ENCODE results near the gene SRGAP2C.
"Not testable (repeated sequence)": the region's sequence is repeated elsewhere in the genome, so short reads cannot be mapped to it uniquely, and the experiment has no call there.

The SRGAP2C gene

DNA sequence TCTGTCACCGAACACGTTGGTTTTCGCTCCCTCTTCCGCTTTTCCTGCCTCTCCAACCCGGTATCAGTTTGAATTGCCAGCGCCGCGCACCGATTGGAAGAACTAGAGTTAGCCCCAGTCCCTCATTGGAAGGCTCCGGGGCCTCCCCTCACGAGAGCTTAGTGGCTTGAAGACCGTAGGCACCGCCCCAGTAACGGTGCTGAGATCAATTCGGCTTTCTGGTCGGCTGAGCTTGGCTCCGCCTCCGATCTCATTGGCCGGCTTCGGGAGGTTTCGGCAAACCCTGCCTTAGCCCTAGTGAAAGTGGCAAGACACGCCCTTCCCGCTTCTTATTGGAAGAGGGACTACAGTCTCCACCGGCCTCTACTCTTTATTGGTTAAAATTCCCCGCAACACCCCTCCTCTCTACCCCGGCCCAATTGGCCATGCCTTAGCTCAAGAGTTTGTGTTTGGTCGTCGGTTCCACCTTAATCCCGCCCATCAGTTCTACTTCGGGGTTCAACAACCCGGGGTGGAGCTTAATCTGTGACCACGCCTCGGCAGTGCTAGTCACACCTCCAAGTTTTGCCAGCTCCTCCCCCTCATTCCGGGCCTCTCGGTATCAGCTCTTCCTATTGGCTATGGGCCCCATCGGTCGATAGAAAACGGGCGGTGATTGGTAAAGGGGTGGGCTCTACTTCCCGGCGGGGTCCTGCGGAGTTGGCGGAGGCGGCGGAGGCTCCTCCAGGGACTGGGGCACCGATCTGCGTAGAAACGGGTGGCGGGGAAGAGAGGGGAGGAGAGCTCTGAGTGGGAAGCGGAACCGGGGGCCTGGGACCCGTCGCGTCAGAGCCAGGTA lies at the start of gene SRGAP2C, which contains the start of gene FAM72B:
SRGAP2C (plus strand) TSS at position 686 of the 838 bp plus-strand sequence. CDS start 2,472 bp downstream, outside the sequence.
FAM72B (minus strand) TSS at position 51 of the 838 bp plus-strand sequence. CDS start 851 bp downstream, outside the sequence.
- peak; percentile 30 to 100 (median 98) for DNase-seq

DNA sequence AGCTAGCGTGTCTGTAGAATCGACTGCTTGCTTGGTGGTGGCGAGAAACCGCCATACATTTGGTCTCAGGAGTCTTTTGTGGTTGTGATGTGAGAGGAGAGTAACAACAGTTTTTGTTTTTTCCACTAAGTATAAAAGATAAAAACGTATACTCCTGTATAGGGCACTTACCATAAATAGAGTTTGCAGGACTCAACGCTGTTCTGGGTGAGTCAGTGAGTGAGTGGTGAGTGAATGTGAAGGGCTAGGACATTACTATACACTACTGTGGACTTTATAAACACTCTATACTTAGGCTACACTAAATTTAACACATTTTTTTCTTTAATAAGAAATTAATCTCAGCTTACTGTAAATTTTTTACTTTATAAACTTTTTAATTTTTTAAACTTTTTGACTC lies 44.4 kb upstream of the SRGAP2C start:
- not testable (repeated sequence) for DNase-seq

DNA sequence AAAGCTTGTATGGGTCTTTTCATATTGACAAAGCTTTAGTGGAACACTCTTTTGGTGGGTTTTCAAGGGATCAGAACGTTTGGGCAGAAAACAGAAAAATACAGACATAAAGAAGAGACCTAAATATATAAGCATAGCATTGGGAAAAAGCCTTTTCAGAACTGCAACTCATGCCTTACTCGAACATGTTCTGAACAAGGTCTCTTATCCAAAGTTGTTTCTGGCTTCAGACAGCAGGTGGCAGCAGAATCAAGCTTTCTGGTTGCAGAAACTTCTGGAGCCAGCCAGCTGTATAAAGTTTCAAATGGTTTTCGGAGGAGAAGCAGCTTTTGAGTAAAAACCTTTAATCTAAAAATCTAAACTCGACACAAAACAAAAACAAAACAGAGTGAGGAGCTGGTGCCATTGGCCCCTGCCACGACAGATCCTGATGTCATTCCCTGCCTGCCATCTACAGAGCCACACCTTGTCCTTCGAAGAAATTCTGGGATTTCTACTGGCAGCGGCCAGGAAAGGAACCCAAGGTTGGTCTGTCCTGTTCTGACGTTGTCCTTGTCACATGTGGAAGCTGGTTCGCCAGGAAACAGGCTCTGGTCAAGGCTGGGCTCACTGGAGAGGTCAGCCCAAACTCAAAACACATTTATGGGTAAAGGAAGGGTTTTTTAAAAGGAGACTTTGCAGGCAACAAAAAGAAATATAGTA lies 36.1 kb upstream of the SRGAP2C start:
- not testable (repeated sequence) for DNase-seq

DNA sequence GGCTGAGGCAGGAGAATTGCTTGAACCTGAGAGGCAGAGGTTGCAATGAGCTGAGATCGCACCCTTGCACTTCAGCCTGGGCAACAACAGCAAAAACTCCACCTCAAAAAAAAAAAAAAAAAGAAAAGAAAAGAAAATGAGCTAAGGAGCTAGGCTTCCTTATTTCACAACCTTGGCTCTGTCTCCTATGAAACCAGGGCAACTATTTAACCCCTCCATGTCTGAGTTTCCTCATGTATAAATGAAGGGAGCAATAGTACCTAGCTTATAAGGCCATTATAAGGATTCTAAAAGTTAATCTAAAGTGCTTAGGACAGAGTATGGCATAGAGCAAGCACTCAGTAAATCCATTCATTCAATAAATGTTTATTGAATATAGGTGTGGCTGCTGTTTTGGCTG lies 33.5 kb upstream of the SRGAP2C start:
- not testable (repeated sequence) for DNase-seq

DNA sequence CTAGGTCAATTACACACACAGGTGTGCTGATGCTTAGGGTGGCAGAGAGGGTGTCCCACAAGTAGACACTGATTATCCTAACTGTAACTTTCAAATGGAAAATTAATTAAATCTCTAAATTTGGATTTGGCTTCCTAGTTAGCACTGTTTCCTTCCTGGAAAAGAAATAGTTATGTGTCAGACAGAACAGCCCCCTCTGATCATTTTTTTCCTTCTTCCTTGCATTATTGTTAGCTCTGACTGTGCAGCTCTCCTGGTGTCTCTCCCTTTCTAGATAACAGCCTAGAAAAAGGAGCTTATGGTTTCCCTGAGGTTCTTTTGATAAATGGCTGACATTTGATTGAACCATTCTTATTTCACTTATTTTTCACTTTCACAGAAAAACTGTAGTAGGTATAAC lies 32.0 kb upstream of the SRGAP2C start:
- not testable (repeated sequence) for DNase-seq

DNA sequence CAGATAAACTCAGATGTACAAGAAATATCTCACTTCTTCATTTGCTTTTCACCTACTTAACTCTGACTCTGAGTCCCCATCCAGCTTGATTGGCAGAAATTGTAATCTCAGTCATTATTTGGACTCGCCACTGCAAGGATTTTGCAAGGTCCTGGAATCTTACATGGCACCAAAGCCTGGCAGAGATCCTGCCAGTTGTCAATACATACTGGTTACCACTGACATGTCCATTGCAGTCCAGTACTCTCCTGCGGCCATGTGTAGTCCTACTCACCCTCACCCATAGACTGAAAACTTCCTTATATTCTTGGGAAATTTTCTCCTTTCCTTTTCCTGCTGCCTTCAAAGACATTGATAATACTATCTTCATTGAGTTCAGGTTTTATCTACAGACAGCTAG lies 30.0 kb upstream of the SRGAP2C start:
- not testable (repeated sequence) for DNase-seq

DNA sequence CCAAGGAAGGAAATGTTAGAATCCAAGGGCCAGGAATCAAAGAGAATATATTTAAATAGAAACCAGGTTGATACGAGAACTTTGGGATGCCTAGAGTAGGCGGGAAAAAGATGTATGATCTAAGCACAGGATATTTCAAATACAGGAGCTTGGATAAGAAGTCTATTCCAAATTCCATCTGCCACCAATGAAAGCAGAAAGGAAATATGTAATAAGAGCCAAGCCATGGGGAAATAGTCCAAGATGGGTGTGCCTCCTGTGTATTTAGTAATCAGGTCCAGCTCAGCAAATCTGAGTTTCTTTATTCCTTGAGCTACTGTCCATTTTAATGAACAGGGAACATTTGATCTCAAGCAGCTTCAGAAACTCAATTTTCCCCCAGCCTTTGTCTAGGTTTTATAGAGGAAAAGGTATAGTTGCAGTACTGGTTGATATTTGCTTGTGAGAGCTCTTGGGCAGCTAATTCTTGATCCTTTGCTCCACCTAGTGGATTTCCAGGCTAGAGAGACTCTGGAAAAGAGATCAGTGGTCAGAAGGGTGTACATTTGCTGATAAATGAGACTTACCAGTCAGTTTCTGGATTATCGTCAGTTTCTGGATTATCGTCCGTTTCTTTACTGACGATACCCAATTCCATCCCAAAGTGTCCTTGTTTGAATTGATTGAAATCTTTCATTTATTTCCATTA lies 29.0 kb upstream of the SRGAP2C start:
- DNase-seq = not testable (repeated sequence)

DNA sequence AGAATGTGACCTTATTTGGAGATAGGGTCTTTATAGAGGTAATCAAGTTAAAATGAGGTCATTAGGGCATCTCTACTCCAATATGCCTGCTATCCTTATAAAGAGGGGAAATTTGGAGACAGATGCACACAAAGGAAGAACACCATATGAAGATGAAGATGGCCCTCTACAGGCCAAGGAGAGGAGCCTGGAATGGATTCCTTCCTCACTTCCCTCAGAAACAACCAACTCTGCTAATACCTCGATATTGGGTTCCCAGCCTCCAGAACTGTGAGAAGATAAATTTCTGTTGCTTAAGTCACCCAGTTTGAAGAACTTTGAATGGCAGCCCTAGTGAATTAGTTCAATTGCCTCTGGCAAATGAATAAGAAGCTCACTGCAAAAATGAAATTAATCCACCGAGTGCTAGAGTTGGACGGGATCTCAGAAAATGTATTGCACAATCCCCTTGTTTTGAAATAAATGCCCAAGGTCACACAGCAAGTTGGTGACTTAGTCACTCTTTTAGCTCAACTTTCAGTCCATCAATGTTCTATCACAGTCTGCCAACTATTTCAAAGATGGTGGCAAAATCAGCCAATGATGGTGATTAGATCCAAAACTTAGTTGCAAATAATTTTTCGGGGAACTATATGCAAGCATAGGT lies 27.7 kb upstream of the SRGAP2C start:
- not testable (repeated sequence) for DNase-seq

DNA sequence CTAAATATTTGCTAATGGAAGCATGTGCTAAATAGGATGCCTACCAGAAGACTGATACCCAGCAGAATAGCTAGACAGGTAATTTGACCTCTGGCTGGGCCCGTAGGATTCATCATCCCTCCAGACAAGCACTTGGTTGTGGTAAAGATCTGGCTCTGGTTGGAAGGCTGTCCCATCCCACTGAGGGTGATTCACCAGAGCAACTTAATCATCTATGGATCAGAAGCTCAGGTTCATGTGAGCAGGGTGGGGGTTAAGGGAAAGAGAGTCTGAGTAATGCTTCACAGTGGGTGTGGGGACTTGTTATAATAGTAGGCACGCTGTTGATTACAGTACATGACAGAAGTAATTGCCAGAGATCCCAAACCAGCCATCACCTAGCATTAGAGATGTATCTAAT lies 27.2 kb upstream of the SRGAP2C start:
- not testable (repeated sequence) for DNase-seq

DNA sequence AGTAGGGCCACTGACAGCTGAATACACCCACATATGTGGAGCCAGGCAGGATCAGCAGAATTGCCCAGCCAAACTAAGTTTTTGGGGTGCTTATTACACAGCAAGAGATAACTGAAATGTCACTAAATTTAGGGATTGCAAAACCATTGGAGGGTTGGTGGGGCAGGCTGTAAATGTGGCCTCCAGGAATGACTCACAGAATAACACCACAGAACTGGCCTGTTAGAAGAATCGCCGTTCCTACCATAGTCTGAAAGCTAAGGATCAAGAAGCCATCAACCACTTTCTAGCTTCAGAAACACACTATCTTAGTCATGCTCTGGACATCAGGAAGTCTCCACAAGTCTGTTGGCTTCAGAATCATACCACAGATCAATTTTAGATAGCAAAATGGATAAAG lies 24.7 kb upstream of the SRGAP2C start:
- not testable (repeated sequence) for DNase-seq

DNA sequence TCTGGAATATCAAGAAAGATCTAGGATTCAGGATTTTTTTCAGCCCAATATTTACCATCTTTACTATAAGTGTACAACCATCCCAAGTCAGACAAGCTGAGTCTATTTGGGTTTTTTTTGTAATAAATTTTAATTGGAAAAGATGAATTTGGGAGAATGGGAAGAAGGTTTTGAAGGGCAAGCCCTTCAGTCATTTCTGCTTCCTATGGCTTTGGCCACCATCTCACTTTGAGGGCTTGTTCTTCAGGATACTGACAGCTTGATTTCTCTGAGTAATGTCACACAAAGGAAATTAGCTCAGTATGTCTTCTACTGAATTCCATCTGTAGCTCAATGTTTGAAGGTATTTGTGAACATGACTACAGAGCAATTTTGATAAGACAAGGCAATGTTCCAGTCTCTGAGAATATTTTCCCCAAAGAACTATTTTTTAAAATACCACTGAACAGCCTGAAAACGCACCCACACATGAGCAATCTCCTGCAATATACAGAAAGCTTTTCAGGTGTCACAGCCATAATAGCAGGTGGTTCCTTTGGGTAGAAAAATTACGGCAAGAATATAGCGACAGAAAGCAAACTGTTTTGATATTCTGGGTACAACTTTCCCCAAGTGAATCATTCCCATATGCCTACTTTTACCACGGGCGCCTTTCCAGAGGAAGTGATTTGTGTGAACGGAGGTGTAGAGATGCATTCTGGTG lies 23.4 kb upstream of the SRGAP2C start:
- DNase-seq = not testable (repeated sequence)

DNA sequence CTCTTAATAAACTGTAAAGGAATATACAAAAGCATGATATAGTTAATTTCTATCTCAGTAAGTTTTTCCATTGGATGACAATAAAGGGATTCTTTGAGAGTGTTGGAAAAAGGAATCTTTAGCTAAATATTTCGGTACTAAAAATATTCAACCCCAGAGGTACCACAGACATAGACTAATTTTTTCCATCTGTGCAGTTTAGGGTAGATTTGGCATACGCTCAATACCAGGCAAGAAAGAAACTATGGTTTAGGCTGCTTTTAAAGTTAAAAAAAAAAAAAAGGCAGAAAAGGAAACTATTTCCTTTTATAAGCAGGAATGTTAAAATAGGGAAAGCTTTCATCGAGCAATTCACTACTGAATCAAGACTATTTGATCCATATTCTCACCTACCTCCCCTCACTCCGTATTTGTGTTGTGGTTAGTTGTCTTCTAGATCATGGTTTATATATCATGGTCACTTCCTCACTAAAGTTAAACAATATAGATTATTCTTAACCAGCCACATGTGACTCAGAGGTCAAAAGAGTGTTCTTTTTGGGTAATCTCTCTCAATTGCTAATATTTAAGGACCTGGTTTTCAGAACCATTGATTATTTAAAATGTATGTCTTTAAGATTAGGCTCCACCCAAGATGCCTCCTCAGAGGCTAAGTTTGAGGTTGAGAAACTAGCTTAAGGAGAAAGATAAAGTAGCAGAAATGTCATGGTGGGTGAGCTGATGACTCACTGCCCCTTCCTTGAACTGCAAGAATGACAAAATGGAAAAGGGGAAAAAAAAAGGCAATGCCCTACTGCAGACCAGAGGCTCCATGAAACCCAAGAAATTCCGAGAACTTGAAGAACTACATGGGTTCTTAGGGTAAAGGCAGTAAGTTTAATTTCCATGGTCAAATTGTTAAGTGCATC lies 20.7 kb upstream of the SRGAP2C start:
- DNase-seq = not testable (repeated sequence)

DNA sequence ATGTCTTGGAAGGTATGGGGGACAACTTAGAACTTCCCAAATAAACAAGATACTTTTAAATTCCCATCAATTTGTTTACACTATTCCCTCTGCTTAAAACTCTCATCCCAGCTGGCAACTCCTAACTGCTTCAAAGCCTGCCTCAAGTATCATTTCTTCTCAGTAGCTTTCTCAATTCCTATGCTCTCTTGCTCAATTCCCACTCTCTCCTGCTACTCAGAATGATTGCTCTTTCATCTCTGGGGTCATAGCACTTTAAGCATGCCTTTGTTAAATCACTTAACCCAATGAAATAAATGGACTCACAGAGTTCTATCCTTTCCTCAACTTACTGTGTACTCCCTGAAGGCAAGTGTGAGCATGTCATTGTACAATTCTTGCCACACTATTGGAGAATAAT lies 19.5 kb upstream of the SRGAP2C start:
- not testable (repeated sequence) for DNase-seq

DNA sequence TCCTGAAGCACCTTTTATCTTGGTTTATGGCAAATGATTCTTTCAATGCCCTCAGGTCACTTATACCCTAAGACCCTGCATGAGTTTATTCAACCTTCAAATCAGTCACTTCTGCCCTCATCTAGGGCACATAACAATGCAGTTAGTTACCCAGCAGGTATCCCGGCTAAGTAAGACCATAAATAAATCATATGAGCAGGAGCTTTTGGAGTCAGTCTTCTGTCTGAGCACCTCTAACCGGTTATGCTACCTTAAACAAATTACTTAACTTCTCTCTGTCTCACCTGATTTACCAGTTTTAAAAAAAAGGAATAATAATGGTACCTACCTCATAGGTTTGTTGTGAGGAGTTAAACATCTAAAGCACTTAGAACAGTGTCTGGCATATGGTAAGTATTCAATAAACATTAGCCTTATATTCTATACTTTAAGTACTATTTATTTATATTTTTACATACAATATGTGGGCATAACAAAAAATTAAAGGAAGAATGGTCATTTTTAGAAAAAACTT lies 17.5 kb upstream of the SRGAP2C start:
- DNase-seq = not testable (repeated sequence)

DNA sequence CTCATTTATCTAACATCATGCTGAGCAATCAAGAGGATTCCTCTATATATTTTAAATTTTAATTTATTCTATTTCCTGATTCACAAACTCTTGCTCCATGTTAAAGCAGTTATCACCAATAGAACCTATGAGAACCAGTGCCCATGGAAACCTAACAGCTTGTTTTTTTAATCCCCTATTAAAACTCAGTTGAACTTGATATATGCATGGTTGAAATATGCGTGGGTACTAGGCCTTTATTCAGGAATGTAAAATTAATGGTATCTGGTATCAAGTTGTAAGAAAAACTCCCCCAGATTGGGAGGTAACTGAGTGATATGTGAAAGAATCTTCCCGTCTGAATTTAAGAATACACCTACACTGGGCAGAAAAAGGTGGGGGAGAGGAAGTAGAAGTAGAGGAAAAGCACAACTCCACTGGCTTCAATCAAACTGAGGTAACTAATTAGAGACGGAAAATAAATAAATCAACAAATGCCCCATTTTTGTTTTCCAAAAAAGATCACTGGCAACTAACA lies 16.6 kb upstream of the SRGAP2C start:
- not testable (repeated sequence) for DNase-seq

DNA sequence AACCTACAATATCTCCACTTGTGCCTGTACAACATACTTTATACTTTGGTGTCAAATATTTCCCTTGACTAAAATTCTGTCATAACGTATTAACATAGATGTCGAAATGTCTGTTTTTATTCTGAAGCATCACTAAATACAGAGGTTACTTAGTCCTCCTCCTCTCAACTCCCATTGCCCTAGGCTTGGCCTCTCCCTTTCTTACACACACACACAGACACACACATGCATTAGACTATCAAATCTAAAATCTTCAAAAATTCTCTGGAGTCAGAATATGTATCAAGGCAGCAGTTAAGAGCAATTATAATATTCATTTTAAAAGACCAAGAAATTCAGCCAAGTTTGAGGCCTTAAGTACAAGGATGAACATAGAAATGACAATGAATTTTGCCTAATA lies 8.1 kb upstream of the SRGAP2C start:
- not testable (repeated sequence) for DNase-seq

DNA sequence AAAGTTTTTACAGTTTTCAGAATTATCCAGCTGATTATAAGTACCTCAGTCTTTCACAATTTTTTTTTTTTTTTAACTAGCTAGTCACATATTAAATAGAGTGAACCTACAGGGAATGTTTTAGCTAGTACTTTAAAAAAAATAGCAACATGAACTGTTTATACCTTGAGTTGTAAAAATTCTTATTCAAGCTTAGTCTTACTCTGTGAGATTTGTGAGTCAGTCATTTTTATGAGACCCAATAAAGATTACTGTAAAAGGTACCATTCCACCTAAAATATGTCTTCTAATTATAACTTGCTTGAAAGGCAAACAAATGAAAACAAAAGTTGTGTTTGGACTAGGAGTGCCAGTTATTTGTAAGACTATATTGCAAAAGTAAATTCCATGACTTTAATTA lies 6.6 kb upstream of the SRGAP2C start:
- DNase-seq = not testable (repeated sequence)

DNA sequence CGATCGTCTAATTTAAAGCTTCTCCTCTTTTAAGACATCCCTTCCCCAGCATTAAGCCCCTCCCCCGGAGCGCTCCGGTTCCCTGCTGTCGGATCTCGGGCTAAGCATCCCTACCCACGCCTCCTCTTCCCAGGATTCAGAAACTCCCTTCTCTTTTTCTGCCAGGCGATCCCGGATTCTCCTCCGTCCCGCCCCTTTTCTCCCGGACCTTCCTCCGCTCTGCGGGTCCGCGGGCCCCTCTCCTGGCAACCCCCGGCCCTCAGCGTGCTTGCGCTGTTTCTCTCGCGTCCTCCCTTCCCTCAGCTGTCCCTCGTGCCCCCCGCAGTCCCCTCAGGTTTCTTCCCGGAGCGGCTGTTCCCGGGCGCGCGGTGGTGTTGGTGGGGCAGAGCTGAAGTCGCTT lies 908 bp upstream of the SRGAP2C start:
- not testable (repeated sequence) for DNase-seq

All from nucleus accumbens (tissue), 56 donors.